ENCODE results near the gene MSX1. TPM values are rescaled to one million over a fixed set of nuclear protein-coding genes. Genes with fewer than 3 reads are reported as not detected.

The MSX1 gene
- total RNA-seq, 2 donors from 2014 or later, result 11.0 to 24.6 TPM

DNA sequence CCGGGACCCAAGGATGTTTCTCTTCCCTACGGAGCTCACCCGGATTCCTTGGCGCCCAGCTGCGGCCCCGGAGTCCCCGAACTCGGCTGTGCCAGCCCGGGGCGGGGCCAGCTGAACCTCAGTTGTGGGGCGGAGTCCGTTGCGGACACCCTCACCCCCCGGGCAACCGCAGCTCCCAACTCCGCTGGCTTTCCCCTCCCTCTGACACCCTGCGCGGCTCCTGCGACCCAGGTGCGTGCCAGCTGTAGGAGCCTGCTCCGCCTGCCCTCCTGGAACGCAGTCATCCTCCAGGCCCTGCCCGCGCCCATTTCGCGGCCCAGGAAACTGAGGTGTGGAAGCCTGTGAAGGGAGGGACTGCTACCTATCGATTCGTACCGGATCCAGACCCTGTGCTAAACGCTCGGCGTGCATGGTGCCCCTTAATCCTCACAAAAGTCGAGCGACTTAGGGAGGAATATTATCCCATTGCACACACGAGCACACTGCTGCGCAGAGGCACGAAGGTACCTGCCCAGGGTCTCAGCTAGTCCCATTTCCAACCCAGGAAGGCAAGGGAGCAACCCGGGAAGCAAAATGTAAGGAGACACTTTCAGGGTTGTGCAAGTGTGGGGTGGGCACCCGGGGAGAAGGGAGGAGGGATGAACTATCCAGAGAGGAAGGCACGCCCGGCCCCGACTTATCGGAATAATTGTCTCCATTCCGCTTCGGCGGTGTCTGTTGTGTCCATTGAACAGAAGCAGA, 12.3 kb downstream of the MSX1 start:
- peaks cover 0 to 29% of the 10 kb centered on the region in 2 donors for H3K4me1 ChIP-seq (ENCODE audit: control insufficient read depth in 1 of 2, low read depth in 2 of 2)
- H3K9me3 ChIP-seq, result no peaks in the 10 kb centered on the region
- H3K27me3 ChIP-seq (replicated peaks; ENCODE audit: insufficient read depth), result peaks cover 10% of the 10 kb centered on the region
- ATAC-seq (ENCODE audit: insufficient number of reproducible peaks, low FRiP score, low read depth), result no peak
- TF ChIP-seq, protein P1, sequence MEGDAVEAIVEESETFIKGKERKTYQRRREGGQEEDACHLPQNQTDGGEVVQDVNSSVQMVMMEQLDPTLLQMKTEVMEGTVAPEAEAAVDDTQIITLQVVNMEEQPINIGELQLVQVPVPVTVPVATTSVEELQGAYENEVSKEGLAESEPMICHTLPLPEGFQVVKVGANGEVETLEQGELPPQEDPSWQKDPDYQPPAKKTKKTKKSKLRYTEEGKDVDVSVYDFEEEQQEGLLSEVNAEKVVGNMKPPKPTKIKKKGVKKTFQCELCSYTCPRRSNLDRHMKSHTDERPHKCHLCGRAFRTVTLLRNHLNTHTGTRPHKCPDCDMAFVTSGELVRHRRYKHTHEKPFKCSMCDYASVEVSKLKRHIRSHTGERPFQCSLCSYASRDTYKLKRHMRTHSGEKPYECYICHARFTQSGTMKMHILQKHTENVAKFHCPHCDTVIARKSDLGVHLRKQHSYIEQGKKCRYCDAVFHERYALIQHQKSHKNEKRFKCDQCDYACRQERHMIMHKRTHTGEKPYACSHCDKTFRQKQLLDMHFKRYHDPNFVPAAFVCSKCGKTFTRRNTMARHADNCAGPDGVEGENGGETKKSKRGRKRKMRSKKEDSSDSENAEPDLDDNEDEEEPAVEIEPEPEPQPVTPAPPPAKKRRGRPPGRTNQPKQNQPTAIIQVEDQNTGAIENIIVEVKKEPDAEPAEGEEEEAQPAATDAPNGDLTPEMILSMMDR (IDR thresholded peaks at IDR 0.05), result no peak
- H3K36me3 ChIP-seq, result no peaks in the 10 kb centered on the region
- DNase-seq (ENCODE audit: low spot score), result no peak
- no peak overlapping the region for H3K27ac ChIP-seq
- no peak overlapping the region for H3K4me3 ChIP-seq

- Histone ChIP-seq H3K27me3 (replicated peaks; ENCODE audit: insufficient read depth) (peaks cover 10% of the 10 kb centered on the region), H3K4me3 (no peak overlapping the region), H3K4me1 (ENCODE audit: control insufficient read depth in 1 of 2, low read depth in 2 of 2) (peaks cover 0 to 24% of the 10 kb centered on the region in 2 donors), H3K9me3 (no peaks in the 10 kb centered on the region), H3K36me3 (no peaks in the 10 kb centered on the region), H3K27ac (no peak overlapping the region)
- TF ChIP-seq, protein P1 (IDR thresholded peaks at IDR 0.05), result no peak
- no peak for DNase-seq (ENCODE audit: low spot score)
- ATAC-seq (ENCODE audit: insufficient number of reproducible peaks, low FRiP score, low read depth), result no peak
Measured at GRCh38 chr4:4872314-4872903, 12.9 kb downstream of the MSX1 start.

- TF ChIP-seq, protein P1 (IDR thresholded peaks at IDR 0.05), result no peak
- peaks cover 10% of the 10 kb centered on the region for H3K27me3 ChIP-seq (replicated peaks; ENCODE audit: insufficient read depth)
- no peak overlapping the region for H3K4me3 ChIP-seq
- no peaks in the 10 kb centered on the region for H3K36me3 ChIP-seq
- H3K4me1 ChIP-seq (ENCODE audit: control insufficient read depth in 1 of 2, low read depth in 2 of 2), result peaks cover 0 to 24% of the 10 kb centered on the region in 2 donors
- H3K9me3 ChIP-seq, result no peaks in the 10 kb centered on the region
- H3K27ac ChIP-seq, result no peak overlapping the region
- no peak for DNase-seq (ENCODE audit: low spot score)
- ATAC-seq (ENCODE audit: insufficient number of reproducible peaks, low FRiP score, low read depth), result no peak
Measured at GRCh38 chr4:4873203-4873602, 13.7 kb downstream of the MSX1 start.

GRCh38 chr4:4874254-4874653, 14.8 kb downstream of the MSX1 start:
- Histone ChIP-seq H3K27me3 (replicated peaks; ENCODE audit: insufficient read depth) (peaks cover 10% of the 10 kb centered on the region), H3K27ac (no peak overlapping the region), H3K4me3 (no peak overlapping the region), H3K36me3 (no peaks in the 10 kb centered on the region), H3K4me1 (ENCODE audit: control insufficient read depth in 1 of 2, low read depth in 2 of 2) (peaks cover 0 to 24% of the 10 kb centered on the region in 2 donors), H3K9me3 (no peaks in the 10 kb centered on the region)
- ATAC-seq (ENCODE audit: insufficient number of reproducible peaks, low FRiP score, low read depth), result no peak
- TF ChIP-seq, protein P1 (IDR thresholded peaks at IDR 0.05), result no peak
- DNase-seq (ENCODE audit: low spot score), result no peak

GRCh38 chr4:4875147-4875546, 15.7 kb downstream of the MSX1 start:
- Histone ChIP-seq H3K4me1 (ENCODE audit: control insufficient read depth in 1 of 2, low read depth in 2 of 2) (peaks cover 0 to 22% of the 10 kb centered on the region in 2 donors), H3K4me3 (no peak overlapping the region), H3K27ac (no peak overlapping the region), H3K27me3 (replicated peaks; ENCODE audit: insufficient read depth) (peaks cover 10% of the 10 kb centered on the region), H3K36me3 (no peaks in the 10 kb centered on the region), H3K9me3 (no peaks in the 10 kb centered on the region)
- ATAC-seq (ENCODE audit: insufficient number of reproducible peaks, low FRiP score, low read depth), result no peak
- TF ChIP-seq, protein P1 (IDR thresholded peaks at IDR 0.05), result no peak
- no peak for DNase-seq (ENCODE audit: low spot score)

Data from thoracic aorta (tissue), 2 donors.